COLO668 (cell line): ENCODE data around the gene LRRC3B.

Experiments used
- DNase-seq: peaks from one replicate; lab custom pipeline; 2025; ENCODE audit not compliant: unreplicated experiment; lab: John Stamatoyannopoulos, UW

LRRC3B gene

GRCh38 chr3:26630669-26631389 is 8.3 kb downstream of the LRRC3B start:
- no peak for DNase-seq

- DNase-seq = no peak
These were observed 8.8 kb downstream of the LRRC3B start for GRCh38 chr3:26631390-26631738.

GRCh38 chr3:26634601-26635000 is 12.0 kb downstream of the LRRC3B start:
- no peak for DNase-seq

GRCh38 chr3:26636096-26636727 is 13.6 kb downstream of the LRRC3B start:
- DNase-seq = no peak

- no peak for DNase-seq
These were observed 15.1 kb downstream of the LRRC3B start for GRCh38 chr3:26637698-26638097.

GRCh38 chr3:26638113-26638512 is 15.5 kb downstream of the LRRC3B start:
- no peak for DNase-seq

GRCh38 chr3:26639339-26639738 is 16.8 kb downstream of the LRRC3B start:
- no peak for DNase-seq

- no peak for DNase-seq
These were observed 24.5 kb downstream of the LRRC3B start for GRCh38 chr3:26647078-26647477.

- DNase-seq = no peak
These were observed 25.9 kb downstream of the LRRC3B start for GRCh38 chr3:26648461-26648860.

- DNase-seq = no peak
These were observed 29.6 kb downstream of the LRRC3B start for GRCh38 chr3:26652164-26652563.

GRCh38 chr3:26653811-26654425 is 31.3 kb downstream of the LRRC3B start:
- no peak for DNase-seq

GRCh38 chr3:26655231-26655630 is 32.7 kb downstream of the LRRC3B start:
- no peak for DNase-seq

- DNase-seq = no peak
These were observed 34.9 kb downstream of the LRRC3B start for GRCh38 chr3:26657348-26657976.

- DNase-seq = no peak
These were observed 45.6 kb downstream of the LRRC3B start for GRCh38 chr3:26668171-26668570.

- no peak for DNase-seq
These were observed 46.1 kb downstream of the LRRC3B start for GRCh38 chr3:26668696-26669095.

- no peak for DNase-seq
These were observed 52.8 kb downstream of the LRRC3B start for GRCh38 chr3:26675336-26675735.

GRCh38 chr3:26681632-26682031 is 59.1 kb downstream of the LRRC3B start:
- no peak for DNase-seq

- no peak for DNase-seq
These were observed 59.8 kb downstream of the LRRC3B start for GRCh38 chr3:26682406-26682805.

GRCh38 chr3:26683902-26684301 is 61.3 kb downstream of the LRRC3B start:
- no peak for DNase-seq

GRCh38 chr3:26687466-26687865 is 64.9 kb downstream of the LRRC3B start:
- DNase-seq = no peak

GRCh38 chr3:26699553-26699952 is 77.0 kb downstream of the LRRC3B start:
- DNase-seq = no peak

- DNase-seq = no peak
These were observed 80.9 kb downstream of the LRRC3B start for GRCh38 chr3:26703519-26703918.
